Suprapubic skin (tissue), 4 donors: Measurements from ENCODE around the gene PRKN. TPM values are rescaled to one million over a fixed set of nuclear protein-coding genes. Genes with fewer than 3 reads are reported as not detected.

ENCODE experiments used
- DNase-seq, 2 donors: peaks; one replicate each; pipeline ENCODE4 v3.0.0-alpha.2; 2019; ENCODE audit warnings: low spot score in 2 of 2
- H3K27ac ChIP-seq: fragments of 200-600 bp; sonication (generic); one replicate; pipeline ENCODE4 v1.5.1; 2019
- H3K27me3 ChIP-seq: fragments of 200-600 bp; sonication (generic); one replicate; pipeline ENCODE4 v1.5.1; 2019
- H3K36me3 ChIP-seq: fragments of 200-600 bp; sonication (generic); one replicate; pipeline ENCODE4 v1.5.1; 2019
- H3K4me1 ChIP-seq: fragments of 200-600 bp; sonication (generic); one replicate; pipeline ENCODE4 v1.5.1; 2019
- H3K4me3 ChIP-seq: fragments of 200-600 bp; sonication (generic); one replicate; pipeline ENCODE4 v1.5.1; 2019; ENCODE audit warnings: mild to moderate bottlenecking
- H3K9me3 ChIP-seq: fragments of 200-600 bp; sonication (generic); one replicate; pipeline ENCODE4 v1.5.1; 2019
- EP300 ChIP-seq: sonication (generic); formaldehyde crosslinking; IDR thresholded peaks from one replicate; pipeline ENCODE4 v1.6.1; 2017; ENCODE audit warnings: antibody characterized with exemption
- POLR2A ChIP-seq, 2 donors: fragments of 450-650 bp; IDR thresholded peaks; one replicate each; pipeline ENCODE4 v1.6.1; 2017; ENCODE audit warnings: antibody characterized with exemption in 2 of 2, mild to moderate bottlenecking in 2 of 2, moderate library complexity in 2 of 2
- POLR2AphosphoS5 ChIP-seq, 3 donors: sonication (generic); formaldehyde crosslinking; IDR thresholded peaks; one replicate each; pipeline ENCODE4 v1.6.1; 2017; ENCODE audit warnings: antibody characterized with exemption in 3 of 3
- WGBS: methylation state at CpG from one replicate; pipeline ENCODE4 v1.1.5; 2018; 5-methylcytosine and 5-hydroxymethylcytosine counted together
- total RNA-seq, 4 donors: library from RNA; depleted of rRNA; stranded (reverse); fragments of >200 nt; gene quantifications; one replicate each; pipeline ENCODE4 v1.1.0, GENCODE V29; 2016
- TF ChIP-seq, protein P1 (sequence below), 2 donors: fragments of 200-600 bp in 1 of 2; fragments of 450-650 bp in 1 of 2; sonication (generic) in 1 of 2; IDR thresholded peaks; one replicate each; pipeline ENCODE4 v1.5.1; 2016 to 2019; ENCODE audit warnings: antibody characterized with exemption in 2 of 2, mild to moderate bottlenecking in 1 of 2, moderate library complexity in 1 of 2

The PRKN gene
- total RNA-seq, 4 donors from 2014 or later, result 7.2 to 22.8 (median 14.4) TPM

DNA sequence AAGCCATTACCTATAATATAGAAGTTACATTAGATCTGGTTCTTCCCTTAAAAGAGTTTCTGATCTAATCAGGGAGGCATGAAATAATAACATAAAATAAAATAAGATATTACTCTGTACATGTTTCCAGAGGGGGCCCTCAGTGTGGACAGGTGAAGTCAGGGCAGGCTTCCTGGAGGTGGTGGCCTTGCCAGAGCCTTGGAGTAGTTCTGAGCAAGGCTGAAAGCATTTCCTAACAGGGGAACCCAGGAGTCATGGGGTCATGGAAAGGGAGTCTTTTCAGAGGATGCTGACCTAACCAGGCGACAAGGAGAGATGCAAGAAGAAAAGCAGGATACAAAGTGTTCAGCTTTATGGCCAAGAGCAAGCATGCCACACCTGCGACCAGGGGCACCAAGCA lies 982.4 kb downstream of the PRKN start:
- H3K36me3 ChIP-seq, result no peaks in the 10 kb centered on the region
- H3K27ac ChIP-seq, result no peak overlapping the region
- WGBS, result 73% methylated on average over 2 of the region's 2 CpGs
- no peak overlapping the region for H3K4me3 ChIP-seq
- no peaks in the 10 kb centered on the region for H3K9me3 ChIP-seq
- TF ChIP-seq EP300, result no peak
- DNase-seq, result no peak
- H3K27me3 ChIP-seq, result no peaks in the 10 kb centered on the region
- H3K4me1 ChIP-seq, result no peaks in the 10 kb centered on the region

DNA sequence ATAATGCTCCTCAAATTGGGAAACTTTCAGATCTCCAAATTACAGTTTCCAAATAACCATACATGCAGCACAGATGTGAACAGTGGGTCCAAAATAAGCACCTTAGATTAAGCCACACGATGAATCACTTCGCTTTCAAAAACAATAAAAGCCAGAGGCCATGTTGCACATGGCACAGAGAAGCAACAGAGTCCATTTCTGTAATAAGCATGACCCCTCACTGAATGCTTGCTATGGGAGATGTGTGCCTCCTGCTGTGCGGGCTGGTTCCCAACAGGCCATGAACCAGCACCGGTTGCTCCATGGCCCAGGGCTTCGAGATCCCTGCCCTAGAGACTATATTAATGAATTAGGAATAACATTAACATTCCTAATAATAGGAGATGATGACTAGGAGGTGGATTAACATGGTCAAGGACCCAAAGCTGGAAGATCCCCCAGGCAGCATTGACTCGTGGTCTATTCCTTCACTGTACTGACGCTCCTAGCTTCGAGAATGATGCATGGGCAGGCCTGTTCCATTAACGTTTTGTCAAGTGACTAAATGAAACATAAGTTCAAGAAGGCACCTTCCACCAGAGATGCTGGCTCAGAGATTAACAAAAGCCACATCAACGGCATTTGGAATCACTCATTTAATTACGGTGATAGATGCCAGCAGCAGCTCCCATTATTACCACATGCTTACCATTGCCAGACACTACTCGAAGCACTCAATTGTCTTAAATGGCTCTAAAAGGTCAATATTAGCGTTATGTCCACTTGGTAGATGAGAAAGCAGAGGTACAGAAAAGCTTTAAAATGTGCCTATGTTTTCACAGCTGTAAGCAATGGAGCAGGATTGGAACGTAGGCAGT lies 983.1 kb downstream of the PRKN start:
- H3K9me3 ChIP-seq, result no peaks in the 10 kb centered on the region
- no peaks in the 10 kb centered on the region for H3K36me3 ChIP-seq
- H3K27ac ChIP-seq, result no peak overlapping the region
- H3K4me1 ChIP-seq, result no peaks in the 10 kb centered on the region
- H3K27me3 ChIP-seq, result no peaks in the 10 kb centered on the region
- 74% methylated on average over 14 of the region's 14 CpGs for WGBS
- DNase-seq, result no peak
- no peak overlapping the region for H3K4me3 ChIP-seq
- no peak for TF ChIP-seq EP300
- no peak for TF ChIP-seq POLR2A (IDR thresholded peaks at IDR 0.05)
- TF ChIP-seq POLR2AphosphoS5 (IDR thresholded peaks at IDR 0.05), result no peak
- TF ChIP-seq, protein P1, sequence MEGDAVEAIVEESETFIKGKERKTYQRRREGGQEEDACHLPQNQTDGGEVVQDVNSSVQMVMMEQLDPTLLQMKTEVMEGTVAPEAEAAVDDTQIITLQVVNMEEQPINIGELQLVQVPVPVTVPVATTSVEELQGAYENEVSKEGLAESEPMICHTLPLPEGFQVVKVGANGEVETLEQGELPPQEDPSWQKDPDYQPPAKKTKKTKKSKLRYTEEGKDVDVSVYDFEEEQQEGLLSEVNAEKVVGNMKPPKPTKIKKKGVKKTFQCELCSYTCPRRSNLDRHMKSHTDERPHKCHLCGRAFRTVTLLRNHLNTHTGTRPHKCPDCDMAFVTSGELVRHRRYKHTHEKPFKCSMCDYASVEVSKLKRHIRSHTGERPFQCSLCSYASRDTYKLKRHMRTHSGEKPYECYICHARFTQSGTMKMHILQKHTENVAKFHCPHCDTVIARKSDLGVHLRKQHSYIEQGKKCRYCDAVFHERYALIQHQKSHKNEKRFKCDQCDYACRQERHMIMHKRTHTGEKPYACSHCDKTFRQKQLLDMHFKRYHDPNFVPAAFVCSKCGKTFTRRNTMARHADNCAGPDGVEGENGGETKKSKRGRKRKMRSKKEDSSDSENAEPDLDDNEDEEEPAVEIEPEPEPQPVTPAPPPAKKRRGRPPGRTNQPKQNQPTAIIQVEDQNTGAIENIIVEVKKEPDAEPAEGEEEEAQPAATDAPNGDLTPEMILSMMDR (IDR thresholded peaks at IDR 0.05), result no peak

DNA sequence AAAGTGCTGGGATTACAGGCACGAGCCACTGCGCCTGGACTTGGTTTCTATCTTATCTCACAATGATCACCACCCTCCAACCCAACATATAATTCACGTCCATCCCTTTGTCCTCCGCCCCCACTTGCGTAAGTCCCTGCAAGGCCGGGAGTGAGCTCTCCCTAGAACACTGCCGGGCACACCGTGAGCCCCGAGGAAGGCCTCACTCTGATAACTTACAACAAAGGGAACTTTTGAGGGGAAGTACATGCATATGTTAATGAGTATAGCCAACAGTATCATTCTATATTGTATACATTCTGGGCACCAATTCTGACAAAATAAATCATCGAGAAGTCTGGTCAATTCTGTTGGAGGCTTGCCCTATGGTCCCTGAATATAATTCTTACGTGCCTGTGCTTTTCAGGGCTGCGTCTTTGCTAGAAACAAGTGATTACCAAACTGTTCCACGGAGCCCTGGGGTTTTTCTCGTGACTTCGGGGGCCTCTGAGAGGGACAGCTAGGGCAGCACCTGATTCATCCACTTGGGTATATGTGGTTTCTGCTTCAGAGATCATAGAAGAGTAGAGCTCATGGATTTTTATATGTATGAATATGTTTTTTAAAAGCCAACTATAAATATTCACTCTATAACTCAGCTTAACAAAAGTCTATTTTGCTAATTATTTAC lies 983.9 kb downstream of the PRKN start:
- no peak for TF ChIP-seq POLR2A (IDR thresholded peaks at IDR 0.05)
- TF ChIP-seq, protein P1 (IDR thresholded peaks at IDR 0.05), result no peak
- no peak for TF ChIP-seq POLR2AphosphoS5 (IDR thresholded peaks at IDR 0.05)
- no peak for TF ChIP-seq EP300
- no peak for DNase-seq
- Histone ChIP-seq H3K9me3 (no peaks in the 10 kb centered on the region), H3K27me3 (no peaks in the 10 kb centered on the region), H3K4me3 (no peak overlapping the region), H3K27ac (no peak overlapping the region), H3K4me1 (no peaks in the 10 kb centered on the region), H3K36me3 (no peaks in the 10 kb centered on the region)
- 96% methylated on average over 15 of the region's 15 CpGs for WGBS

DNA sequence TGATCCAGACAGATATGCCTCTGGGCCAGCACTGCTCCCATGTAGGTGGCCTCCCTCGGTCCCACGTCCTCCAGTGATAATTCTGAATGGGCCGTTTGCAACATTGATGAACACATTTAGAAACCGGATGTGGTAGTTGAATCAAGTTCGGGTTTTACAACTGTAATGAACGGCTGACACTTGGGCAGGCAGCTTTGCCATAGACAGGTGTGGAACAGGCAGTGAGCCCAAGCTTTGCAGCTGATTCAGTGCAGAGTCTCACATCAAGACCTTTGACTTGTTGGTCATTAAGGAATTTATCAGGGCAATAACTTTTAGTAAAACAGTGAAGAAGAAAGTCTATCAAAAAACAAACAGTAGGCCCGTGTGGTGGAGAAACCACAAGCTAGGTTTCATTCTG lies 987.1 kb downstream of the PRKN start:
- H3K4me1 ChIP-seq, result no peaks in the 10 kb centered on the region
- TF ChIP-seq POLR2AphosphoS5 (IDR thresholded peaks at IDR 0.05) (no peak), POLR2A (IDR thresholded peaks at IDR 0.05) (no peak), EP300 (no peak)
- TF ChIP-seq, protein P1 (IDR thresholded peaks at IDR 0.05), result no peak
- H3K36me3 ChIP-seq, result no peaks in the 10 kb centered on the region
- no peaks in the 10 kb centered on the region for H3K9me3 ChIP-seq
- H3K27me3 ChIP-seq, result no peaks in the 10 kb centered on the region
- DNase-seq, result no peak
- H3K27ac ChIP-seq, result no peak overlapping the region
- 95% methylated on average over 7 of the region's 7 CpGs for WGBS
- H3K4me3 ChIP-seq, result no peak overlapping the region

DNA sequence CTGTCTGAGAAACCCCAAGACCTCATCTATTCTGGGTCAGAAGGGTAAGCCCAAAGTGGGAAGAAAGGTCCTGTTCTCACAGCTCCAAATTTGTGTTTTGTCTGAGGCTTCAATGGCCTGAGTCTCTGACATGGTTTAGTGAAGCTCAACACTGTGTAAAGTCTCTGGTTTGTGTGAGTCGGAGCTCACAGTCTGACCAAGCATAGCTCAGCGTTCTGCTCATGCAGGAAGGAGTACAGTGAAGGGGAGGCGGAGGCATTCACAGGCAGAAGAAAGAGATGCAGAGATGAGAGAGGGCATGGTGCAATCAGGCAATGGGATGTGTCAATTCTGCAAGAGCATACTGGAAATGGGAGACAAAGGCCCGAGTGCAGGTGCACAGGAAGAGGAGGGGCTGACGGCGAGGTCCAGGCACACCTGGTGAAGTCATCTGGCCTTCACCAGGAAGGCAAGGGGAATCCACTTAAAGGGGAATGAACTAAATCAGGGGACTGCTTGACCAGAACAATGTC lies 990.7 kb downstream of the PRKN start:
- no peaks in the 10 kb centered on the region for H3K9me3 ChIP-seq
- no peaks in the 10 kb centered on the region for H3K27me3 ChIP-seq
- H3K4me1 ChIP-seq, result no peaks in the 10 kb centered on the region
- 75% methylated on average over 6 of the region's 6 CpGs for WGBS
- no peaks in the 10 kb centered on the region for H3K36me3 ChIP-seq
- TF ChIP-seq POLR2A (IDR thresholded peaks at IDR 0.05) (no peak), EP300 (no peak), POLR2AphosphoS5 (IDR thresholded peaks at IDR 0.05) (no peak)
- TF ChIP-seq, protein P1 (IDR thresholded peaks at IDR 0.05), result no peak
- H3K27ac ChIP-seq, result no peak overlapping the region
- no peak for DNase-seq
- no peak overlapping the region for H3K4me3 ChIP-seq
